RWPE1 (cell line): ENCODE data around the gene EIF3A.

Source experiments
- CTCF ChIA-PET: fragments of 350-600 bp; sonication (Branson Sonifier 250); formaldehyde crosslinking; extraction: SDS; loops from one replicate; lab custom pipeline; 2021; lab: Yijun Ruan, JAX
- POLR2A ChIA-PET: fragments of 400-600 bp; formaldehyde crosslinking; extraction: SDS; loops from one replicate; lab custom pipeline; 2020; ENCODE audit warnings: antibody characterized with exemption; ENCODE audit not compliant: low non-redundant PET; lab: Yijun Ruan, JAX
- DNase-seq: peaks from one replicate; pipeline ENCODE4 v3.0.0; 2012; ENCODE audit warnings: low spot score
- H3K27ac ChIP-seq: fragments of 450-650 bp; 2 replicates; pipeline ENCODE4 v1.5.1; 2017
- CTCF ChIP-seq: fragments of 450-650 bp; conservative IDR thresholded peaks from 2 replicates; pipeline ENCODE4 v1.5.1; 2017; ENCODE audit warnings: low read depth, mild to moderate bottlenecking

The EIF3A gene

GRCh38 chr10:118995739-118996138 lies 84.9 kb downstream of the EIF3A start:
- CTCF ChIA-PET: interaction anchor here (0.6 kb wide), 1 partner anchor 15 kb away, joined by 3 read pairs; no protein-coding TSS in a partner anchor
- POLR2A ChIA-PET: no interaction called here
- DNase-seq: no peak
- H3K27ac ChIP-seq: no peak overlapping the region
- TF ChIP-seq CTCF: no peak

- ChIA-PET CTCF (interaction anchor here (0.6 kb wide), 1 partner anchor 426 kb away, joined by 5 read pairs; no protein-coding TSS in a partner anchor), POLR2A (no interaction called here)
- DNase-seq: no peak
- TF ChIP-seq CTCF: no peak
- no peak overlapping the region for H3K27ac ChIP-seq
These were observed 86.3 kb downstream of the EIF3A start for GRCh38 chr10:118994321-118994720.

GRCh38 chr10:118993214-118993613 lies 87.4 kb downstream of the EIF3A start:
- no peak overlapping the region for H3K27ac ChIP-seq
- TF ChIP-seq CTCF: no peak
- ChIA-PET CTCF (interaction anchor here (0.5 to 0.6 kb wide), 2 partner anchors 387 to 1114 kb away, joined by 3 to 4 read pairs; no protein-coding TSS in a partner anchor), POLR2A (no interaction called here)
- no peak for DNase-seq

GRCh38 chr10:118992496-118992895 lies 88.1 kb downstream of the EIF3A start:
- DNase-seq: no peak
- H3K27ac ChIP-seq: no peak overlapping the region
- ChIA-PET POLR2A (interaction anchor here (0.6 kb wide), 1 partner anchor 9 kb away, joined by 3 read pairs; no protein-coding TSS in a partner anchor), CTCF (interaction anchor here (0.6 kb wide), 1 partner anchor 25 kb away, joined by 3 read pairs; no protein-coding TSS in a partner anchor)
- TF ChIP-seq CTCF: no peak

GRCh38 chr10:118990326-118990725 lies 90.3 kb downstream of the EIF3A start:
- no peak overlapping the region for H3K27ac ChIP-seq
- CTCF ChIA-PET: interaction anchor here (0.6 kb wide), 1 partner anchor 1999 kb away, joined by 3 read pairs; no protein-coding TSS in a partner anchor
- no peak for TF ChIP-seq CTCF
- POLR2A ChIA-PET: no interaction called here
- no peak for DNase-seq

GRCh38 chr10:118986815-118987790 lies 93.5 kb downstream of the EIF3A start:
- ChIA-PET CTCF (interaction anchor here (0.6 to 0.7 kb wide), 4 partner anchors 15 to 151 kb away, joined by 3 read pairs; no protein-coding TSS in a partner anchor), POLR2A (no interaction called here)
- no peak for DNase-seq
- H3K27ac ChIP-seq: no peak overlapping the region
- TF ChIP-seq CTCF: no peak
